Measurements from ENCODE around the gene HDAC1. TPM values are rescaled to one million over a fixed set of nuclear protein-coding genes. Genes with fewer than 3 reads are reported as not detected.

Gene HDAC1
- total RNA-seq, 2 experiments from 2014 or later = 126 to 127 TPM

GRCh38 chr1:32346532-32347157, 54.8 kb downstream of the HDAC1 start:
- ATAC-seq (no peak), DNase-seq (no peak)
- Mint-ChIP-seq H3K9me3 (peaks cover 6% of the 10 kb centered on the region), H3K36me3 (ENCODE audit: low read depth) (no peaks in the 10 kb centered on the region), H3K27me3 (no peaks in the 10 kb centered on the region), H3K27ac (no peak overlapping the region), H3K4me3 (no peak overlapping the region), H3K4me1 (ENCODE audit: low read depth) (peaks cover 47% of the 10 kb centered on the region)
- TF ChIP-seq CTCF (IDR thresholded peaks at IDR 0.05) = no peak
- ChIA-PET POLR2A (interaction anchor here (0.6 to 4.1 kb wide), 5 partner anchors 10 to 316 kb away, joined by 3 to 38 read pairs (median 4); partner anchors contain the start of gene MARCKSL1), CTCF (interaction anchor here (1.0 to 1.7 kb wide), 2 partner anchors 54 to 131 kb away, joined by 3 to 4 read pairs; no protein-coding TSS in a partner anchor)
- intact Hi-C loops (cut with micrococcal nuclease) = no loop called here

GRCh38 chr1:32349211-32349708, 57.4 kb downstream of the HDAC1 start:
- DNase-seq (no peak), ATAC-seq (no peak)
- ChIA-PET CTCF (no interaction called here), POLR2A (interaction anchor here (1.0 to 6.7 kb wide), 3 partner anchors 13 to 78 kb away, joined by 4 to 39 read pairs (median 4); partner anchors contain the start of gene MARCKSL1)
- Mint-ChIP-seq H3K36me3 (ENCODE audit: low read depth) (no peaks in the 10 kb centered on the region), H3K4me3 (no peak overlapping the region), H3K27me3 (no peaks in the 10 kb centered on the region), H3K9me3 (peaks cover 6% of the 10 kb centered on the region), H3K27ac (no peak overlapping the region), H3K4me1 (ENCODE audit: low read depth) (peaks cover 55% of the 10 kb centered on the region)
- no peak for TF ChIP-seq CTCF (IDR thresholded peaks at IDR 0.05)
- intact Hi-C loops (cut with micrococcal nuclease) = no loop called here

GRCh38 chr1:32350785-32351398, 59.0 kb downstream of the HDAC1 start:
- peak overlapping the region; percentile 79 for H3K4me3 Mint-ChIP-seq
- H3K36me3 Mint-ChIP-seq (ENCODE audit: low read depth) = no peaks in the 10 kb centered on the region
- peaks cover 6% of the 10 kb centered on the region for H3K9me3 Mint-ChIP-seq
- ChIA-PET CTCF (interaction anchor here (0.8 to 0.9 kb wide), 3 partner anchors 12 to 103 kb away, joined by 3 to 4 read pairs (median 3); partner anchors contain the start of gene MARCKSL1), POLR2A (interaction anchor here (1.0 to 6.7 kb wide), 3 partner anchors 9 to 43 kb away, joined by 4 to 39 read pairs (median 9); partner anchors contain the start of genes BSDC1 and MARCKSL1)
- intact Hi-C loops (cut with micrococcal nuclease) = no loop called here
- peak; percentile 85 for ATAC-seq
- no peaks in the 10 kb centered on the region for H3K27me3 Mint-ChIP-seq
- H3K27ac Mint-ChIP-seq = peak overlapping the region; percentile 85
- peak; percentile 83 for DNase-seq
- H3K4me1 Mint-ChIP-seq (ENCODE audit: low read depth) = peaks cover 45% of the 10 kb centered on the region
- peak; percentile 75 for TF ChIP-seq CTCF (IDR thresholded peaks at IDR 0.05)

GRCh38 chr1:32351399-32352238, 59.7 kb downstream of the HDAC1 start:
- intact Hi-C loops (cut with micrococcal nuclease) = no loop called here
- Mint-ChIP-seq H3K27me3 (no peaks in the 10 kb centered on the region), H3K4me1 (ENCODE audit: low read depth) (peaks cover 39% of the 10 kb centered on the region), H3K9me3 (peaks cover 6% of the 10 kb centered on the region), H3K4me3 (peak overlapping the region; percentile 79), H3K36me3 (ENCODE audit: low read depth) (no peaks in the 10 kb centered on the region), H3K27ac (peak overlapping the region; percentile 85)
- peak; percentile 3 for TF ChIP-seq CTCF (IDR thresholded peaks at IDR 0.05)
- ATAC-seq (peak; percentile 95), DNase-seq (peak; percentile 92)
- ChIA-PET CTCF (interaction anchor here (0.8 to 4.3 kb wide), 4 partner anchors 10 to 103 kb away, joined by 3 to 17 read pairs (median 4); partner anchors contain the start of gene MARCKSL1), POLR2A (interaction anchor here (0.8 to 6.7 kb wide), 6 partner anchors 10 to 279 kb away, joined by 3 to 39 read pairs (median 4); partner anchors contain the start of genes BSDC1, MARCKSL1 and TMEM39B)

Data from activated CD8-positive, alpha-beta T cell treated with anti-CD3 and anti-CD28 coated beads for 36 hours (primary cell).